ENCODE results near the gene ARHGAP27.

The ARHGAP27 gene

GRCh38 chr17:45384047-45384788 lies 48.5 kb downstream of the ARHGAP27 start:
- DNase-seq = no peak

- no peak for DNase-seq
These were observed 49.7 kb downstream of the ARHGAP27 start for GRCh38 chr17:45383003-45383402.

GRCh38 chr17:45382226-45382625 lies 50.4 kb downstream of the ARHGAP27 start:
- DNase-seq = no peak

DNA sequence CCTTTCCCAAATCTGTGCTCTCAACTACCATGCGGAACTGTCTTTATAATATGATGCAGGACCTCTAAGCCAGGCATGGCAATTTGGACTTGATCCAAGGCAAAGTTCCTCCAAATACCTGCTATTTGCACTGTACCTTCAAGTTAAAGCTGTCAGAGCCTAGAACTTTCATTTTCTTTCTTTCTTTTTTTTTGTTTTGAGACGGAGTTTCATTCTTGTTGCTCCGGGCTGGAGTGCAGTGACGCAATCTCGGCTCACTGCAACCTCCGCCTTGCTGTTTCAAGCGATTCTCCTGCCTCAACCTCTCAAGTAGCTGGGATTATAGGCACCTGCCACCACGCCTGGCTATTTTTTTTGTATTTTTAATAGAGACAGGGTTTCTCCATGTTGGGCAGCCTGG lies 51.7 kb downstream of the ARHGAP27 start:
- no peak for DNase-seq

- no peak for DNase-seq
These were observed 52.5 kb downstream of the ARHGAP27 start for GRCh38 chr17:45380046-45380765.

DNA sequence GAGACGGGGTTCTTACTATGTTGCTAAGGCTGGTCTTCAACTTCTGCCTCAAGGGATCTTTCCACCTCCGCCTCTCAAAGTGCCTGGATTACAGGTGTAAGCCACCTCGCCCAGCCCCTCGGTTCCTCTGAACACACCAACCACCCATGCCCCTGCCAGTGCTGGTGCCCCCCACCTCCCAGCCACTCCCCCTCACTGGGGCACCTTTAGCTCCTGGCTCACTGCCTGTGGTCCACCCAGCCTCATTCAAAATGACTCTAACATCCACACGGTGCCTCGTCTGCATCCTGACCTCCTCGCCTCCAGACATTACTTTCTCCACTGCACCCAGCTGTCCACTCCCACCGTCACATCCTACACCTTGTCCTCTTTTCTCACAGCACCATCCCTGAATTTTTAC lies 55.3 kb downstream of the ARHGAP27 start:
- no peak for DNase-seq

DNA sequence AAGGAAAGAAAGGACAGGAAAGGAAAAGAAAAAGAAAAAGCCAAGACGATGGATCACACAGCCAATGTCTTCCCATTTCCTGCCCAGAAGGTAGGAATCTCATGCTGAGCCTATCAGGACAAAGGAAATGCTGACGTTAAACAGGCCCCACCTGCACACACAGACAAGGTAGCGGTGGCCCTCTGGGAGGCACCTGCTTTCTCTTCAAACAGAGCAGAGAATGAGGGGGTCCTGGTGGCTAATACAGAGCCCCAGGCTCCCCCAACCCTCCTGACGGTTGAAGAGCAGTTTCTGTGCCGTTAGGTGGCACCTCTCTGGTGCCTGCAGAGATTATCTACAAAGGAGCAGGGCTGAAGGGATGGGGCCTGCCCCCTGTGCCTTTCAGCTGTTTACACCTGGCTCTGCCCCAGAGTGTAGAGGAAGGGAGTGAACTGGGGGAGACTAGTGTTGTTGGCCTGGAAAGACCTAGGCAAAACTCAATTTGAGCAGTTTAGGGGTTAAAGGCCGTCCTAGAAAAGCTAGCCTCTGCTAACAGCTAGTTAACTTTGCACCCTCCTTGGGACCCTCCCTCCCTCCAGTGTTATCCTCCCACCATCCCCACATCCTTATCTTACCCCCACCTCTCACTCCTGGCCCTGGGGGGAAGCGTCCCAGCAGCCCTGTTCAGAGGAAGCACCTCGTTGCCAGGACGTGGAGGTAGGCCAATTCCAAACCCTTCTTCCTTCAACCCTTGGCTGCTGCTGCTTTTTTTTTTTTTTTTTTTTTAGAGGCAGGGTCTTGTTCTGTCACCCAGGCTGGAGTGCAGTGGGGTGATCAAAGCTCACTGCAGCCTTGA lies 56.3 kb downstream of the ARHGAP27 start:
- DNase-seq = no peak

- no peak for DNase-seq
These were observed 58.2 kb downstream of the ARHGAP27 start for GRCh38 chr17:45374501-45374900.

- no peak for DNase-seq
These were observed 60.3 kb downstream of the ARHGAP27 start for GRCh38 chr17:45372325-45372869.

DNA sequence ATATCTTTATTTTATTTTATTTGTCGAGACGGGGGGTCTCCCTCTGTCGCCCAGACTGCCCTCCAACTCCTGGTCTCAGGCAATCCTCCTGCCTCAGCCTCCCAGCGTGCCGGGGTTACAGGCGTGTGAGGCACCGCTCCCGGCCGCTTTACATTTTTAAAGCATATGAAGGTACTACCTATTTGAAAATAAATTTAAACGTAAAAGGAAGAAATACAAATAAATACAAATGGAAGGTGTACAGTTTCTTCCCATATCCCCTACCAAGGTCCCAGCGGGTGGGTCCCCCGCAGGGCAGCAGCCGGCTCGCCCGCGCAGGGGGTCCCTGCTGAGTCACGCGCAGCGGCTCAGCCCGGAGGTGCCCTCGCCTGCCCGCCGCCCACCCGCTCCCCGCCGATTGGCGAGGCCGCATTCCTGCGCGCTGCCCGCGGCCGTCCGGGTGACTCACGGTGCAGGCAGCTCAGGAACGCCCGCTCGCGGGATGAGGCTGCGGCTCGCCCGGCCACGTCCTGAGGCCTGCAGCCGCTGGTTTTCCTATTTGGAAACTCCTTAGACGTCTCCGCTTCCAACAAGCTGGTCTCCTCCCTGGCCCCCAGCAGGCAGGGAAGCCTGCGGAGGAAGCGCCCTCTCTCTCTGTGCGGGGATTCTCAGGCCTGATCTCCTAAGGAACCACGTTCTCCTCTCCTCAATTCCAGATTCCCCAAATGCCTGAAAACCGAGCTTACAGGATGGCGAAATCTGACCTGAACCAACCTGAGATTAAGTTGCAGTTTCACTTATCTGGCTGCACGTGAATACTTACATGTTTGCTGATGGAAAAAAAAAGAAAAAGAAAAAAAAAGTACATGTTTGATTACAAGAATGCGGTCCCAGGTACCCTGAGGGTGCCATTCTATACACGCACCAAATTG lies 61.0 kb downstream of the ARHGAP27 start:
- DNase-seq = no peak

DNA sequence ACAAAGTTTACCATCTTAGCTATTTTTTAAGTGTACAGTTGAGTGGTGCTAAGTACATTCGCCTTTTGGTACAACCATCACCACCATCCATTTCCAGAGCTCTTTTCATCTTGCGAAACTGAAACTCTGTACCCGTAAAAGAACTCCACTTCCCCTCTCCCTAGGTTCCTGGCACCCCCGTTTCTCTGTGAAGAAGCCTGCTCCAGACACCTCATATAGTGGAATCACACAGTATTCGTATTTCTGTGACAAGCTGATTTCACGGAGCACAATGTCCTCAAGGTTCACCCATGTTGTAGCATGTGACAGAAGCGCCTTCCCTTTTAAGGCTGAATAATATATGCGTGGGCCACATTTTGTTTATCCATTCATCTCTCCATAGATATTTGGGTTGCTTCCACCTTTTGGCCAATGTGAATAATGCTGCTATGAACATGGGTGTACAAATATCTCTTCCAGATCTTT lies 61.7 kb downstream of the ARHGAP27 start:
- no peak for DNase-seq

GRCh38 chr17:45369421-45369820 lies 63.2 kb downstream of the ARHGAP27 start:
- no peak for DNase-seq

DNA sequence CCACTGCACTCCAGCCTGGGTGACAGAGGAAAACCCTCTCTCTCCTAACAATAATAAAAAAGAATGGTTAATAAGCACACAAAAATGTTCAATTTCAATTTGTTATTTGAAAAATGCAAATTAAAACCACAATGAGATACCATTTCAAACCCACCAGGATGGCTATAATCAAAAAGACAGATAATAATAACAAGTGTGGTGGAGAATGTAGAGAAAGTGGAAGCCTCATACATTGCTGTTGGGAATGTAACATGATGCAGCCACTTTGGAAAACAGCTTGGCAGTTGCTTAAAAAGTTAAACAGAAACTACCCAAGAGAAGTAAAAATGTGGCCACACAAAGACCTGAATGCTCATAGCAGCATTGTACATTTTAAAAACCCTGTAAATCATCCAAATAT lies 64.0 kb downstream of the ARHGAP27 start:
- DNase-seq = no peak

- DNase-seq = no peak
These were observed 65.5 kb downstream of the ARHGAP27 start for GRCh38 chr17:45367216-45367615.

DNA sequence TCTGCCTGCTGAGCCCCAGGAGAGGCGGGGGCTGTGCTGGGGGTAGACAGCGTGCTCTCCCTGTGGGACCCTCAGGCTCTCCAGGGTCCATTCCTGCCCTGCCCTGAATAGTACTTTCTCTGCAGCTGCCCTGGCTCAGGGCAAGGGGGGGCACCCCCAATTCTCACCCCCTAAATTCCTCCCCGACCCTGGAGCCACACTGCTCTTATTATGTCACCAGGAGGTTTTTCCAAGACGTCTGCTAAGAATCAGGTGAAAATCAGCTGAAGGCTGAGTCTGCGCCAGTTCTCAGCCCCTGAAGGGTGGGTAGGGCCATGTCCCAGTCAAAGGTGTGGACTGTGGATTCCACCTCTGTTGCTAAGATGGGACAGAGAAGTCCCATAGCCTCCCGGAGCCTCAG lies 66.0 kb downstream of the ARHGAP27 start:
- DNase-seq = no peak

DNA sequence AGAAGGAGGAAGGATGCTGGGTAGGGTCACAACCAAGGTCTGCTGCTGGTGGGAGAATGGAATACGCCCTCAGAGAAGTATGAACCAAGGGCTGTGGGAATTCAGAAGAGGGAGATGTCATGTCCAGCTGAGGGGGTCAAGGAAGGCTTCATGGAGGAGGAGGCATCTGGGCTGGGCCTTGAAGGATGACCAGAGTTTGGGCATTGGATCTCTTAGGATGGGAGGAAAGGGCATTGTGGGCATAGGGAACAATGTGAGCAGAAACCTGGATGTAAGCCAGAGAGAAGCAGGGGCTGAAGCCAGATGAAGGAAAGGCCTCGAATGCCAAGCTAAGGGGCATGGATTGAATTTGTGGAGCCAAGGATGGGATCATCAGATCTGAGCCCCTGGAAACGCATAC lies 66.6 kb downstream of the ARHGAP27 start:
- no peak for DNase-seq

DNA sequence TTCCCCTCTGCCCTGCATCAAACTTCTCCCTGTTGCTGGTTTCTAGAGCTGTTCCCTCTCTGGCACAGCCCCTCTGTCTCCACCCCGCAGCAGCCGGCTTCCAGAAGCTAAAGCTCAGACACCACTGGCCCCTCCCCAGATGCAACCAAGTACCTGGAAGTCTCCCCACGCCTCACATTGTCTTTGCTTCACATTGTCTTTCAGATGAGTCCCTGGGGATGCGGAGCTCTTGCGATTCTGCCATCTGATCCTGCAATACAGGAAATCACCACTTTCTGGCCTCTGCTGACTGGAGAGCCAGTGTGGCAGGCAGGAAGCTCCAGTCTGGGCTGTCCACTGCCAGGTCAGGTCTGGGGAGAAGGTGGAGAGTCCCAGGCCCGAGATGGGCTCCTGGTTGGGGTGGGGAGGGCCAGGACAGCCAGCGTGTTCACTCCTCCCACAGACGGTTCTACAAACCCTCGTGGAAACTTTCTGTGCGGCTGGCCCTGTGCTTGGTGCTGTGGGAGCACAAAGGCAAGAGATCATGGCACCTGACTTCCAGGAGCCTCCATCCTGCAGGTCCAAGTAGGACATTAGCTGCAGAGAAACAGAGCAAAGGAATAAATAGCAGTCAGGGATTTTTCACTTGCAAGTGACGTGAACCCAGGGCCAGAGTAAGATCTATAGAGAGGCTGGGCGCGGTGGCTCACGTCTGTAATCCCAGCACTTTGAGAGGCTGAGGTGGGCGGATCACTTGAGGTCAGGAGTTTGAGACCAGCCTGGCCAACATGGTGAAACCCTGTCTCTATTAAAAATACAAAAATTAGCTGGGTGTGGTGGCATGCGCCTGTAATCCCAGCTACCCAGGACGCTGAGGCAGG lies 67.9 kb downstream of the ARHGAP27 start:
- no peak for DNase-seq

- no peak for DNase-seq
These were observed 69.2 kb downstream of the ARHGAP27 start for GRCh38 chr17:45363498-45363897.

DNA sequence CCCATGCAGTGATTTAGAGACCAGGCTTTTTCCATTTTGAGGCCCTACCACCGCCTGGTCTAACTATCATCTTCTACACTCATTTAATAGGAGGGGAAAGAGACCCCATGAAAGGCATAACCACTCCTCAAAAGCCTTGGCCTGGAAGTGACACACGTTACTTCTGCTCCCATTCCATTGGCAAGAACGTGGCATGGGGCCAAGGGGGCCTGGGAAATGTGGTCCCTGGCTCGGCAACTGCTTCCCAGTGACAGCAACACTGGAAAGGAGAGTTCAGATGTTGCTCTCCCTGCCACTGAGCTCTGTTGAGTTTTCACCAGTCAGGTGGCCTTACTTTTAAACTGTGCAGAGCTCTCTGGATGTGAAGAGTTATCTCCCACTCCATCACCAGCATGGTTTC lies 70.7 kb downstream of the ARHGAP27 start:
- no peak for DNase-seq

- no peak for DNase-seq
These were observed 71.2 kb downstream of the ARHGAP27 start for GRCh38 chr17:45361451-45361850.

DNA sequence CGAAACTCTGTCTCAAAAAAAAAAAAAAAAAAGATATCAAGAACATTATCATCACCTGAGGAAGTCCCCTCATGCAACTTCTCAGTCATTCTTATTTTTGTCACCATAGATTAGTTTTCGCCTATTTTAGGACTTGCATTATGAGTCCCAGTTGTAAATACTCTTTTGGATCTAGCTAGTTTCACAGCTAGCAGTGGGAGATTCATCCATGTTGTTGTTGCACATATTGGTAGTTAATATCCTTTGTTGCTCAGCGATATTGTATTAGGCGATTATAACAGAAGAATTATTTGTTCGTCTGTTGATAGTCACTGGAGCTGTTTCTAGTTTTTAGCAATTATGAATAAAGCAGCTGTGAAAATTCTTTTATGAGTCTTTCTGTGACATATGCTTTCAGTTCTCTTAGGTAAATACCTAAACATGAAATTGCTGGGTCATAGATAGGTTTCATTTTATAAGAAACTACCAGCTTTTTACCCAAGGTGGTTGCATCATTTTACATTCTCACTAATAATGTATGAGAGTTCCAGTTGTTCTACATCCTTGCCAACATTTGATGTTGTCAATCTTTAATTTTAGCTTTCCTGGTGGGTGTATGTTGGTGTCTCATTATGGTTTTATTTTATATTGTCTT lies 75.2 kb downstream of the ARHGAP27 start:
- DNase-seq = no peak

Measured in CD4-positive, alpha-beta T cell treated with Interferon alpha-2 for 1 hour (primary cell).